ENCODE data around the gene BACH2.

The BACH2 gene

DNA sequence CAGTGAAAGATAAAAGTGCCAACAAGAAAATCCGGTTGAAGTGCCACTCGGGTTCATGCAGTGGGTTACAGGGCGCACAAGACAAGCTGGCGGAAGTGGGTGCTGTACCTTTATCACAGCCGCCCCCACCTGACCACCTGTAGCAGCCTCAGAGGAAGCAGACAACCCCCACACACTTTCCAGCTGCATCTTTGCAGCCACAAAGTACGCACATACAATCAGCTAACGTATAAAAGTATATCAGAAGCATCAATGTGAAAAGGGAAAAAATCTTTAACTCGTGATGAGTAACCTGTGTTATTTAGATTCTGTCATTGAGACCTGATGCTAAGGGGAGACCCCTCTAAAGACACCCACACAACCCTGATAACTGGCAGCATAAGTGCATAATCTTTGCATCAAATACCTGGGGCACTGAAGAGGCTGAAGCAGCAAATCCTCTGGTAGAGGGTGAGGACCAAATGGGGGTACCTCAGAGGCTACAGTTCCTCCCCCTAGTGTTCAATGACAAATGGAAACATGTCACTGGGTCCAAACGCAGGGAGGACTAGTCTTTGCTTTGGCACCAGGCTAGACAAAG is 22.1 kb downstream of the BACH2 start:
- TF ChIP-seq, protein P1, sequence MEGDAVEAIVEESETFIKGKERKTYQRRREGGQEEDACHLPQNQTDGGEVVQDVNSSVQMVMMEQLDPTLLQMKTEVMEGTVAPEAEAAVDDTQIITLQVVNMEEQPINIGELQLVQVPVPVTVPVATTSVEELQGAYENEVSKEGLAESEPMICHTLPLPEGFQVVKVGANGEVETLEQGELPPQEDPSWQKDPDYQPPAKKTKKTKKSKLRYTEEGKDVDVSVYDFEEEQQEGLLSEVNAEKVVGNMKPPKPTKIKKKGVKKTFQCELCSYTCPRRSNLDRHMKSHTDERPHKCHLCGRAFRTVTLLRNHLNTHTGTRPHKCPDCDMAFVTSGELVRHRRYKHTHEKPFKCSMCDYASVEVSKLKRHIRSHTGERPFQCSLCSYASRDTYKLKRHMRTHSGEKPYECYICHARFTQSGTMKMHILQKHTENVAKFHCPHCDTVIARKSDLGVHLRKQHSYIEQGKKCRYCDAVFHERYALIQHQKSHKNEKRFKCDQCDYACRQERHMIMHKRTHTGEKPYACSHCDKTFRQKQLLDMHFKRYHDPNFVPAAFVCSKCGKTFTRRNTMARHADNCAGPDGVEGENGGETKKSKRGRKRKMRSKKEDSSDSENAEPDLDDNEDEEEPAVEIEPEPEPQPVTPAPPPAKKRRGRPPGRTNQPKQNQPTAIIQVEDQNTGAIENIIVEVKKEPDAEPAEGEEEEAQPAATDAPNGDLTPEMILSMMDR (IDR thresholded peaks at IDR 0.05; ENCODE audit: borderline replicate concordance, insufficient read depth, low read depth, low read length), result 0 out of 2 replicates have a peak, but pooled peaks have one; percentile 4
- H3K4me3 ChIP-seq (ENCODE audit: low read depth, low read length), result no peak overlapping the region

DNA sequence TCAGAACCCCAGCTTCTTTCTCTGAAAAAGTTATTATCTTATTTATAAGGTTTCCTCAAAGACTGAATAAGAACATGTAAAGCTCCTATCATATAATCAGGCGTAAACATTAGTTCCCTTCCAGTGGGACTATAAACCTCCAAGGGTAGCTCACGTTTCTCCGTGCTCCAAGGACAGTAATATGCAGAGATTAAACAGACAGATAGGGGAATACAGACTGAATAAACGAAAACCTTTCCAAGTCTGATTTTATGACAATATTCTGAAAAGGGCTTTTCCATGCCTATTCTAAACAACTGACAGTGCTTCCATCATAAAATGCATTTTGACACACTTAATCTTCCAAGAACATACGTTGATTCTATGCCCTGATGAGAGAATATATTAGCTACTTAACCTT is 22.8 kb downstream of the BACH2 start:
- no peak overlapping the region for H3K4me3 ChIP-seq (ENCODE audit: low read depth, low read length)
- TF ChIP-seq, protein P1 (IDR thresholded peaks at IDR 0.05; ENCODE audit: borderline replicate concordance, insufficient read depth, low read depth, low read length), result no peak

DNA sequence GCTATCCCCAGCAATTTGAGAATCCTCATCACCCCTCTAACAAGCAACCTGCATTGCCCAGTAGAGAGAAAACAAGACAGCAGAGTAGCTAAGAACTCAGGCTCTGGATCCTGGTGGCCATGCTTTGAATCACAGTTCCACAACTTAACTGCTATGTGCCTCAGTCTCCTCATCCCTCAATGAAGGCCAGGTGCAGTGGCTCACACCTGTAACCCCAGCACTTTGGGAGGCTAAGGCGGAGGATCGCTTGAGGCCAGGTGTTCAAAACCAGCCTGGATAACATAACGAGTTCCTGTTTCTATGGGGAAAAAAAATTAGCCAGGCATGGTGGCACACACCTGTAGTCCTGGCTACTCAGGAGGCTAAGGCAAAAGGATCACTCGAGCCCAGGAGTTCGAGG is 23.7 kb downstream of the BACH2 start:
- TF ChIP-seq, protein P1 (IDR thresholded peaks at IDR 0.05; ENCODE audit: borderline replicate concordance, insufficient read depth, low read depth, low read length), result no peak
- no peak overlapping the region for H3K4me3 ChIP-seq (ENCODE audit: low read depth, low read length)

DNA sequence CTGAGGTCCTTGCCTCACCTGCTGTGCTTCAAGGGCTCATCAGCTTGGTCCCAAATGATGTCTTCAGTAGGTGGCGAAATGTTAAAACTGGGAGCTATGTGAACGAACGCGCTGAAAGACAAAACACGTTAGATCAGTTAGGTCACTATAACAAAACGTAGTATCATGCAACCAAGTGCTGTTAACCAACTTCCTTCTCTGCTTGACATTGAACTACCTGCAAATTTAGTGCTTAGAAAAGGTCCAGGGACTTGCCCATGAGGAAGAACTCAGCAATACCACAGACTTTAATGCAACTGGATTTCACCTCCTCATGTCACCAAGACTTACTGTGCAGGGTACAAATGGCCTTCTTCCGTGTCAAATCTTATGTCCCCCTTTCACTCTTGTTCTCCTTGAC is 24.8 kb downstream of the BACH2 start:
- TF ChIP-seq, protein P1 (IDR thresholded peaks at IDR 0.05; ENCODE audit: borderline replicate concordance, insufficient read depth, low read depth, low read length), result no peak
- H3K4me3 ChIP-seq (ENCODE audit: low read depth, low read length), result no peak overlapping the region

DNA sequence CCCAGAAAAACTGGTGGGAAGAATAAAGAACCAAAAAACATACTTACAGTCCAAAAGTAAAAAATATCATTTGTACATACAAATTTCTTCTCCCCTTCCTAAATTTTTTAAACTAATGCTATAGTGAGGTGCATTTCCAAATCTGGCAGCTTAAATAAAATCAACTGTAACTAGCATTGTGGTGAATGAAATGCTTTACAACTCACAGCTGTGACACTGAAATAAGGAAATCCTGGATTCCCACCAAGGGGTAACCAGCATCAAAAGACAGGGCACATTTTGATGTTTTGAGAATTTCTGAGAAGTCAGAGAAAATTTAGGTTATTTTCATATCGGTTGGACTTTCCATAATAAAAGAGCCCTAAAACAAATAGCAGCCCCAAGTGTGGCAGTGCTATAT is 27.3 kb downstream of the BACH2 start:
- H3K4me3 ChIP-seq (ENCODE audit: low read depth, low read length), result no peak overlapping the region
- TF ChIP-seq, protein P1 (IDR thresholded peaks at IDR 0.05; ENCODE audit: borderline replicate concordance, insufficient read depth, low read depth, low read length), result no peak

DNA sequence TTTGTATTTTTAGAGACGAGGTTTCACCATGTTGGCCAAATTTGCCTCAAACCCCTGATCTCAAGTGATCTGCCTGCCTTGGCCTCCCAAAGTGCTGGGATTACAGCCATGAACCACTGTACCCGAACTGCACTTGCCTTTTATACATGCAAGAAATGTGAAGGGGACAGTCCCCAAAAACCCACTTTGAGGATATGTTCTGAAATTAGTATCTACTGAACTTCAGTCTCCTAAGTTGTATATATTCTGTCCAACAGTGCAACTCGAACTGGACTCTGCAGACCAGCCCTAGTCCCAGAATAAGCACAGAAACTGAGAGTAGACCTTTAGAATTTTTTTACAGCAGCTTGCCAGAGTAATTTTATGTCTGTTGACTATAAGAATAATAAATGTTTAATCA is 28.5 kb downstream of the BACH2 start:
- TF ChIP-seq, protein P1 (IDR thresholded peaks at IDR 0.05; ENCODE audit: borderline replicate concordance, insufficient read depth, low read depth, low read length), result no peak
- H3K4me3 ChIP-seq (ENCODE audit: low read depth, low read length), result no peak overlapping the region

DNA sequence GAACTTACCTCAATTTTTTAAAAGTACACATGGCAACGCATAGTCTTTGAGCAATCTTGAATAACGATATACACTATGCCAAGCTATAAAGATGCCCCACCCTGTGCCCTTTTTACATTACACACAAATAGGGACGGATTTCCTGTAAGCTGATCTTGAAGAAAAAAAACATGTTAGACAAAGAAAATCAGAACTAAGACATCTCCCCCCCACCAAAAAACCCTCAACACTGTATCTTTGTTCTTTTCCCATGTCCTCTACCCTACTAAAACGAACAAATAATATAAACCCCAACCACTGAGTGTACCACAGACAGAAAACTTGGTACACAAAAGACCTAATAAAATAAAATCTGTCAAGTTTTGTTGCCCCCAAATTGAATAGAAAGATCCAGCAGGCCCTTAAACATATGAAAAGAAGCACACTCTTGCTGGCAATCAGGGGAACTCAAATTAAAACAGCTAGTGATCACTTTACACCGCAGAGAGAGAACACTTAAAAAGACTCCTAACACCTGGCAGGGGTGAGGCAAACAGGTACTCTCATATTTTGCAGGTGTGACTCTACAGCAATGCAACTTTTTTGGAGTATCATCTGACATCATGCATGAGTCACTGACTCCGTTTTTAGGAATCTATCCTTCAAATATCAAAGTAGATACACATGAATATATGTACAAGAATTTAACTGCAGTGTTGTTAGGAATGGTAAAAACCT is 29.6 kb downstream of the BACH2 start:
- no peak overlapping the region for H3K4me3 ChIP-seq (ENCODE audit: low read depth, low read length)
- TF ChIP-seq, protein P1 (IDR thresholded peaks at IDR 0.05; ENCODE audit: borderline replicate concordance, insufficient read depth, low read depth, low read length), result no peak

Measured in GM12875 (cell line).